ENCODE measurements around the gene GATA3.

DNA sequence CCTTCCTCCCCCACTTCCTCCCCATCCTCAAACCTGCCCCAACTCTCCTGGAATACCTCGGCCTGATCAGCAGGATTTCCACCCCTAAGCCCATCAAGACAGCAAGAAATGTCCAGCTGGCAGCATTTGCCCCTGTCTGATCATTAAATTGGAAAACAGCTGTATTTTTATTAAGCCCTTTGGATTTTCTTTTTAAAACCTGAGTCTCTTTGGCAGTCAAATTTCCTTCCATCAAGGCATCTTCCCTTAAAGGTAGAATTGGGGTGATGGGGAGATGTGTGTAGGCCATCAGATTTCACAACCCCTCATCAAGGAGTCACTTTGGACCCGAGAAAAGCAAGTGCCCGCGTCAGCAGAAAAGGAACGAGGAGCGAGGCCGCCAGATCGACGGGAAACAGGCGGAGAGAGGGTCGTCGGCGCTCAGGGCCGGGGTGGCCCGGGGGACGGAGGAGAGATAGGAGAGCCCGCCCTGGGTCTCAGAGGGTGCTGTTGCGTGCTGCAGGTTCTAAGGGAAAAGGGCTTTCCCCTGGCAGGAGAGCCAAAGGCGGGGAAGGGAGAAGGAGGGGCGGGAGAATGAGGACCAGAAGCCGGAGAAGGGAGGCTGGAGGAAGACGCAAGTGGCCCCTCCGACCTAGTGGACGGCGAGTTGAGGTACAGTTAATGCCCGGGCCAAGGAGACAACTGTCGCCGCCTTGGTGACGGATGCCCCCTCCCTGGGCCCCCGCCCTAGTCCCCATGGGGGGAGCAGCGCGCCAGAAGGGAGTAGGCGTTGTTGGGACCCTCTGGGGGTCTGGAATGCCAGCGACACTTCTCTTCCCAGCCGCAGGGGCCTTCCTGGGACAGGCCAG lies 11.5 kb upstream of the GATA3 start:
- TF ChIP-seq, protein P1, sequence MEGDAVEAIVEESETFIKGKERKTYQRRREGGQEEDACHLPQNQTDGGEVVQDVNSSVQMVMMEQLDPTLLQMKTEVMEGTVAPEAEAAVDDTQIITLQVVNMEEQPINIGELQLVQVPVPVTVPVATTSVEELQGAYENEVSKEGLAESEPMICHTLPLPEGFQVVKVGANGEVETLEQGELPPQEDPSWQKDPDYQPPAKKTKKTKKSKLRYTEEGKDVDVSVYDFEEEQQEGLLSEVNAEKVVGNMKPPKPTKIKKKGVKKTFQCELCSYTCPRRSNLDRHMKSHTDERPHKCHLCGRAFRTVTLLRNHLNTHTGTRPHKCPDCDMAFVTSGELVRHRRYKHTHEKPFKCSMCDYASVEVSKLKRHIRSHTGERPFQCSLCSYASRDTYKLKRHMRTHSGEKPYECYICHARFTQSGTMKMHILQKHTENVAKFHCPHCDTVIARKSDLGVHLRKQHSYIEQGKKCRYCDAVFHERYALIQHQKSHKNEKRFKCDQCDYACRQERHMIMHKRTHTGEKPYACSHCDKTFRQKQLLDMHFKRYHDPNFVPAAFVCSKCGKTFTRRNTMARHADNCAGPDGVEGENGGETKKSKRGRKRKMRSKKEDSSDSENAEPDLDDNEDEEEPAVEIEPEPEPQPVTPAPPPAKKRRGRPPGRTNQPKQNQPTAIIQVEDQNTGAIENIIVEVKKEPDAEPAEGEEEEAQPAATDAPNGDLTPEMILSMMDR (conservative IDR thresholded peaks at IDR 0.05) = no peak
- no peak for TF ChIP-seq ZFX (IDR thresholded peaks at IDR 0.05)
